Skin epidermis (tissue), 12 donors: ENCODE data around the gene TRIM62.
A peak's percentile ranks its signal among the peaks of the same experiment; 100 is the strongest.
"Not testable (repeated sequence)": the region's sequence is repeated elsewhere in the genome, so short reads cannot be mapped to it uniquely, and the experiment has no call there.

Experiments used
- H3K27ac ChIP-seq, 21 experiments: fragments of 200-600 bp; sonication (generic) in 11 of 21; one replicate each; pipeline ENCODE4 v1.5.0; 2020; ENCODE audit warnings: mild to moderate bottlenecking in 3 of 21, inconsistent platforms in 2 of 21, moderate library complexity in 2 of 21
- H3K4me3 ChIP-seq, 7 experiments: fragments of 200-600 bp; sonication (generic) in 2 of 7; one replicate each; pipeline ENCODE4 v1.5.0; 2020; ENCODE audit warnings: inconsistent platforms in 2 of 7, mild to moderate bottlenecking in 2 of 7, moderate library complexity in 1 of 7

Gene TRIM62

DNA sequence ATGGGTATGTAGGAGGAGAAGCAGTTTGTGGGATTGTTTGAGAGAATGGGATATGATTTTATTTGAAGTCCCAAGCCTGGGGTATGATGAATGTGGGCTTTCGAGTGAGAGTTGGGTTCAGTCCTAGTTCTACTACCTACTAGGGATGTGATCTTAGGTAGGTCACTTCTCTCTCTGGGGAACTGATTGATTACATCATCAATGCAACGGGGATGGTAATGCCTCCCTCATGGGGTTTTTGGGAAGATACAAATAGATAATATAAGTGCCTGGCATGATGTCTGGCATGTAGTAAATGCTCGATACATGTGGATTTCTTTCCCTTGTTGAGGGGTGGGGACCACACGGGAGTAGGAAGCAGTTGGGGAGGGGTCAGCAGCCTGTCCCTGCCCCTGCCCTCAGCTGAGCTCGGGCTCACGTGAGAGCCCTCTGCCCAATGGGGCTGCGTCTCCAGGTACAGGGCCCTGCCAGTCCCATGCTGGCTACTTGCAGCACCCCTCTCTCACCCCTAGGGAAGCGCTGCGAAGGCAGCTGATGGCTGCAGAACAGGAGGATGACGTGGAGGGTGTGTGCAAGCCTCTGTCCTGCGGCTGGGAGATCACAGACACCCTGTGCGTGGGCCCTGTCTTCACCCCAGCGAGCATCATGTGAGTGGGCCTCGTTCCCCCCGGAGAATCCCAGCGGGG lies 62.2 kb downstream of the TRIM62 start:
- Histone ChIP-seq H3K27ac (peak overlapping the region in 1 of 21 experiments; percentile 51), H3K4me3 (no peak overlapping the region)

- Histone ChIP-seq H3K4me3 (no peak overlapping the region), H3K27ac (no peak overlapping the region)
These were observed 62.8 kb downstream of the TRIM62 start for GRCh38 chr1:33119050-33119449.

- Histone ChIP-seq H3K27ac (no peak overlapping the region), H3K4me3 (no peak overlapping the region)
These were observed 63.6 kb downstream of the TRIM62 start for GRCh38 chr1:33118274-33118673.

- Histone ChIP-seq H3K4me3 (no peak overlapping the region), H3K27ac (no peak overlapping the region)
These were observed 64.3 kb downstream of the TRIM62 start for GRCh38 chr1:33117440-33118085.

- Histone ChIP-seq H3K4me3 (no peak overlapping the region), H3K27ac (no peak overlapping the region)
These were observed 69.9 kb downstream of the TRIM62 start for GRCh38 chr1:33111965-33112364.

GRCh38 chr1:33110477-33110876 lies 71.4 kb downstream of the TRIM62 start:
- no peak overlapping the region for H3K4me3 ChIP-seq
- H3K27ac ChIP-seq: no peak overlapping the region

DNA sequence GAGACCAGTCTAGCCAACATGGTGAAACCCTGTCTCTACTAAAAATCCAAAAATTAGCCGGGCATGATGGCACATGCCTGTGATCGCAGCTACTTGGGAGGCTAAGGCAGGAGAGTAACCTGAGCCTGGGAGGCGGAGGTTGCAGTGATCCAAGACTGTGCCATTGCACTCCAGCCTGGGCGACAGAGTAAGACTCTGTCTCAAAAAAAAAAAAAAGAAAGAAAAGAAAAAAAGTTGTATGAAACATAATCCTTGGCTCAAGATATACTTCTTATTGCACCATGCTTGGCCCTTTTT lies 81.8 kb downstream of the TRIM62 start:
- not testable (repeated sequence) for H3K4me3 ChIP-seq
- peak overlapping the region in 16 of 21 experiments; percentile 1 to 92 (median 68) for H3K27ac ChIP-seq

GRCh38 chr1:33099290-33100118 lies 82.3 kb downstream of the TRIM62 start:
- Histone ChIP-seq H3K27ac (peak overlapping the region in 19 of 21 experiments; percentile 1 to 92 (median 65)), H3K4me3 (no peak overlapping the region)

GRCh38 chr1:33098371-33098770 lies 83.5 kb downstream of the TRIM62 start:
- peak overlapping the region in 15 of 21 experiments; percentile 28 to 92 (median 73) for H3K27ac ChIP-seq

DNA sequence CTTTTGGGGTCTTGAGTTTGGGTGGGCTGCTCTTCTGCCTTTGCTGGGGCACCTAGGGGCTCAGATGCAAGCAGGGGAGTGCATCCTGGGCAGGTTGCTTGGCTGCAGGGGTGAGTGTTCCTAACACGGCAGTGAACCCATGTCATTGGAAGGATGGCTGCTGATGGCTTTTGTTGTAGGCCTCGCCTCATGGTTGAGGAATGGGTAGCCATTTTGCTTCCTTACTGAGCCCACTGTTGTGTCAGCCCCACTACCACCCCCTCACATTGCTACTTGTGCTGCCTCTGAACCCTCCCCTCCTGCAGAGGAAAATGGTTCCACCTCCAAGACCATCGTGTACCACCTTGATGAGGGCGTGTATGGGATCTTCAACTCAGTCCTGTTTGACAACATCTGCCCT lies 84.1 kb downstream of the TRIM62 start:
- H3K4me3 ChIP-seq: no peak overlapping the region

More at GRCh38 chr1:33098371-33098770, 83.5 kb downstream of the TRIM62 start:
- H3K4me3 ChIP-seq: no peak overlapping the region

GRCh38 chr1:33097137-33097611 lies 84.7 kb downstream of the TRIM62 start:
- Histone ChIP-seq H3K27ac (peak overlapping the region in 5 of 21 experiments; percentile 8 to 92 (median 17)), H3K4me3 (no peak overlapping the region)

More for the DNA sequence above, 84.1 kb downstream of the TRIM62 start:
- H3K27ac ChIP-seq: peak overlapping the region in 10 of 21 experiments; percentile 15 to 92 (median 72)

- peak overlapping the region in 1 of 21 experiments; percentile 1 for H3K27ac ChIP-seq
These were observed 85.4 kb downstream of the TRIM62 start for GRCh38 chr1:33096363-33097005.

More at GRCh38 chr1:33096363-33097005, 85.4 kb downstream of the TRIM62 start:
- H3K4me3 ChIP-seq: no peak overlapping the region
